OCI-LY7 (cell line): ENCODE data around the gene GNL1.

Experiments
- EZH2phosphoT487 ChIP-seq: fragments of 200-600 bp; sonication (generic); IDR thresholded peaks from 2 replicates; pipeline ENCODE4 v1.6.1; 2018; ENCODE audit warnings: low read depth, borderline replicate concordance, mild to moderate bottlenecking, mixed run types, antibody characterized with exemption, low read length, moderate library complexity, mixed read lengths
- TF ChIP-seq, protein P1 (sequence below): fragments of 200-600 bp; sonication (generic); conservative IDR thresholded peaks from 2 replicates; pipeline ENCODE4 v1.5.1; 2014; ENCODE audit warnings: mild to moderate bottlenecking, antibody characterized with exemption, low read length, moderate library complexity, mixed read lengths

DNA sequence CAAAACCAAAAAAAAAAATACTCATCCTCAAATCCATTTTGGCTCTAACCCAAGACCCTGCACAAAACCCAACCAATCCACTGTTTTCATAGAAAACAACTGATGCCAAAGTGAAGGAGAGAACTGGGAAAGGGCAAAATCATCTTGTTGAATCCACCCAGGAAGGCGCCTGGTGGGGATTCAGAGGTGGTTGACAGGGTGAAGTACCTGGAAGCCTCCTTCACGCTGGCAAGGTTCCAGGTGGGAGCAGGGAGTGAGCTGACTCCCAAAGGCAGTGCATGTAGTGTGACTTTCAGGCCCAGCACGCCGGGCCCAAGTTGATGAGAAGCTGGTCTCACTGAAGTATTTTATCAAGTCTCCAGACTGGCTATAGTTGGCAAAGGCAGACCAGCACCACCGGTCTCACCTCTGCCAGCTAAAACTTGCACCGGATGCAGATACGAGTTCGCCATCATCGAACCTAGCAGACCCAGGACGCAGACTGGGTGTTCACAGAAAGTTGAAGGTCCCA lies 44.2 kb upstream of the GNL1 start:
- TF ChIP-seq, protein P1, sequence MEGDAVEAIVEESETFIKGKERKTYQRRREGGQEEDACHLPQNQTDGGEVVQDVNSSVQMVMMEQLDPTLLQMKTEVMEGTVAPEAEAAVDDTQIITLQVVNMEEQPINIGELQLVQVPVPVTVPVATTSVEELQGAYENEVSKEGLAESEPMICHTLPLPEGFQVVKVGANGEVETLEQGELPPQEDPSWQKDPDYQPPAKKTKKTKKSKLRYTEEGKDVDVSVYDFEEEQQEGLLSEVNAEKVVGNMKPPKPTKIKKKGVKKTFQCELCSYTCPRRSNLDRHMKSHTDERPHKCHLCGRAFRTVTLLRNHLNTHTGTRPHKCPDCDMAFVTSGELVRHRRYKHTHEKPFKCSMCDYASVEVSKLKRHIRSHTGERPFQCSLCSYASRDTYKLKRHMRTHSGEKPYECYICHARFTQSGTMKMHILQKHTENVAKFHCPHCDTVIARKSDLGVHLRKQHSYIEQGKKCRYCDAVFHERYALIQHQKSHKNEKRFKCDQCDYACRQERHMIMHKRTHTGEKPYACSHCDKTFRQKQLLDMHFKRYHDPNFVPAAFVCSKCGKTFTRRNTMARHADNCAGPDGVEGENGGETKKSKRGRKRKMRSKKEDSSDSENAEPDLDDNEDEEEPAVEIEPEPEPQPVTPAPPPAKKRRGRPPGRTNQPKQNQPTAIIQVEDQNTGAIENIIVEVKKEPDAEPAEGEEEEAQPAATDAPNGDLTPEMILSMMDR, result no peak
- TF ChIP-seq EZH2phosphoT487, result no peak
